ENCODE data around the gene ST6GALNAC3. TPM values are rescaled to one million over a fixed set of nuclear protein-coding genes. Genes with fewer than 3 reads are reported as not detected.
"Not testable (repeated sequence)": the region's sequence is repeated elsewhere in the genome, so short reads cannot be mapped to it uniquely, and the experiment has no call there.

Gene ST6GALNAC3
- total and polyA plus RNA-seq, 2 experiments from 2014 or later: 29.4 to 33.3 TPM

- no peak for DNase-seq (ENCODE audit: low spot score)
- Histone ChIP-seq H4K20me1 (ENCODE audit: insufficient read depth, poor library complexity, severe bottlenecking) (no peaks in the 10 kb centered on the region), H3K4me3 (no peak overlapping the region), H3K4me2 (no peak overlapping the region), H3K27me3 (no peaks in the 10 kb centered on the region), H3K27ac (no peak overlapping the region), H3K9me2 (replicated peaks; ENCODE audit: insufficient read depth) (no peaks in the 10 kb centered on the region), H3K4me1 (ENCODE audit: insufficient read depth) (no peaks in the 10 kb centered on the region), H3K9me3 (ENCODE audit: low read depth) (no peaks in the 10 kb centered on the region), H3K79me2 (peaks cover 3% of the 10 kb centered on the region), H2AFZ (no peak overlapping the region), H3K36me3 (replicated peaks; ENCODE audit: insufficient read depth, low read depth) (no peaks in the 10 kb centered on the region)
- WGBS (ENCODE audit: low lambda C conversion rate, missing lambda C conversion rate): 72% methylated on average over 6 of the region's 6 CpGs
- TF ChIP-seq CTCF (IDR thresholded peaks at IDR 0.05; ENCODE audit: poor library complexity) (no peak), EZH2phosphoT487 (IDR thresholded peaks at IDR 0.05; ENCODE audit: low read depth, severe bottlenecking, unreplicated experiment) (no peak), EZH2 (IDR thresholded peaks at IDR 0.05; ENCODE audit: borderline replicate concordance) (no peak)
Observed at GRCh38 chr1:76238094-76238628, 163.6 kb downstream of the ST6GALNAC3 start.

DNA sequence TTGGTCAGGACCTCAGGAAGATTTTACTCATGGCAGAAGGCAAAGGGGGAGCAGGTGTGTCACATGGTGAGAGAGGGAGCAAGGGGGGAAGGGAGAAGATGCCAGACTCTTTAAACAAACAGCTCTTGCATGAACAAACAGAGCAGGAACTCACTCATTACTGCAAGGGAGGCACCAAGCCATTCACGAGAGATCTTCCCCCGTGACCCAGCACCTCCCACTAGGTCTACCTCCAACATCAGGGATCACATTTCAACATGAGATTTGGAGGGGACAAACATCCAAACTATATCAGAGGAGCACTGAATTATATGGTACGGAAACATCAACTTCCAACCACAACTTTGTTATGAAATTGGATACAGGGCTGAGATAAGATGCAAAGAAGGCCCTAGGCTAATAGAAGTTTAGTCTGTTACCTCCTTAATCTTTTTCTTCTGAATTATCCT, 164.9 kb downstream of the ST6GALNAC3 start:
- Histone ChIP-seq H3K9me3 (ENCODE audit: low read depth) (no peaks in the 10 kb centered on the region), H3K9me2 (replicated peaks; ENCODE audit: insufficient read depth) (no peaks in the 10 kb centered on the region), H3K4me2 (no peak overlapping the region), H3K4me3 (no peak overlapping the region), H3K27ac (peak overlapping the region; percentile 12), H3K79me2 (peaks cover 6% of the 10 kb centered on the region), H3K4me1 (ENCODE audit: insufficient read depth) (no peaks in the 10 kb centered on the region), H2AFZ (no peak overlapping the region), H4K20me1 (ENCODE audit: insufficient read depth, poor library complexity, severe bottlenecking) (no peaks in the 10 kb centered on the region), H3K27me3 (no peaks in the 10 kb centered on the region), H3K36me3 (replicated peaks; ENCODE audit: insufficient read depth, low read depth) (no peaks in the 10 kb centered on the region)
- TF ChIP-seq CTCF (IDR thresholded peaks at IDR 0.05; ENCODE audit: poor library complexity): no peak
- TF ChIP-seq EZH2 (IDR thresholded peaks at IDR 0.05; ENCODE audit: borderline replicate concordance): no peak
- no peak for TF ChIP-seq EZH2phosphoT487 (IDR thresholded peaks at IDR 0.05; ENCODE audit: low read depth, severe bottlenecking, unreplicated experiment)
- 45% methylated on average over 3 of the region's 3 CpGs for WGBS (ENCODE audit: low lambda C conversion rate, missing lambda C conversion rate)
- DNase-seq (ENCODE audit: low spot score): no peak

- Histone ChIP-seq H3K4me2 (no peak overlapping the region), H3K79me2 (peaks cover 12% of the 10 kb centered on the region), H3K9me3 (ENCODE audit: low read depth) (no peaks in the 10 kb centered on the region), H3K4me3 (no peak overlapping the region), H3K27me3 (no peaks in the 10 kb centered on the region), H3K36me3 (replicated peaks; ENCODE audit: insufficient read depth, low read depth) (no peaks in the 10 kb centered on the region), H3K4me1 (ENCODE audit: insufficient read depth) (no peaks in the 10 kb centered on the region), H4K20me1 (ENCODE audit: insufficient read depth, poor library complexity, severe bottlenecking) (no peaks in the 10 kb centered on the region), H3K9me2 (replicated peaks; ENCODE audit: insufficient read depth) (no peaks in the 10 kb centered on the region), H2AFZ (no peak overlapping the region), H3K27ac (peak overlapping the region; percentile 12)
- WGBS (ENCODE audit: low lambda C conversion rate, missing lambda C conversion rate): 17% methylated on average over 1 of the region's 1 CpG
- TF ChIP-seq EZH2phosphoT487 (IDR thresholded peaks at IDR 0.05; ENCODE audit: low read depth, severe bottlenecking, unreplicated experiment) (no peak), EZH2 (IDR thresholded peaks at IDR 0.05; ENCODE audit: borderline replicate concordance) (no peak), CTCF (IDR thresholded peaks at IDR 0.05; ENCODE audit: poor library complexity) (no peak)
- DNase-seq (ENCODE audit: low spot score): peak; percentile 12
Observed at GRCh38 chr1:76240316-76240715, 165.8 kb downstream of the ST6GALNAC3 start.

DNA sequence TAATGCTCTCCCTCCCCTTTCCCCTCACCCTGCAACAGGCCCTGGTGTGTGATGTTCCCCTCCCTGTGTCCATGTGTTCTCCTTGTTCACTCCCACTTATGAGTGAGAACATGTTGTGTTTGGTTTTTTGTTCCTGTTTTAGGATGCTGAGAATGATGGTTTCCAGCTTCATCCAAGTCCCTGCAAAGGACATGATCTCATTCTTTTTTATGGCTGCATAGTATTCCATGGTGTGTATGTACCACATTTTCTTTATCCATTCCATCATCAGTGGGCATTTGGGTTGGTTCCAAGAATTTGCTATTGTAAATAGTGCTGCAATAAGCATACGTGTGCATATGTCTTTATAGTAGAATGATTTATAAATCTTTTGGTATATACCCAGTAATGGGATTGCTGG, 168.0 kb downstream of the ST6GALNAC3 start:
- H3K27me3 ChIP-seq; H3K9me2 ChIP-seq (replicated peaks; ENCODE audit: insufficient read depth); DNase-seq (ENCODE audit: low spot score); H2AFZ ChIP-seq; H3K36me3 ChIP-seq (replicated peaks; ENCODE audit: insufficient read depth, low read depth); H3K4me2 ChIP-seq; H3K4me1 ChIP-seq (ENCODE audit: insufficient read depth); H3K27ac ChIP-seq; H4K20me1 ChIP-seq (ENCODE audit: insufficient read depth, poor library complexity, severe bottlenecking); H3K4me3 ChIP-seq; H3K9me3 ChIP-seq (ENCODE audit: low read depth): not testable (repeated sequence)
- peaks cover 24% of the 10 kb centered on the region for H3K79me2 ChIP-seq
- 96% methylated on average over 1 of the region's 1 CpG for WGBS (ENCODE audit: low lambda C conversion rate, missing lambda C conversion rate)

Measured in hepatocyte (in vitro differentiated cells).